GM23338 (cell line): ENCODE measurements around the gene RGL1.

Experiments
- CREB1 ChIP-seq: fragments of 250-450 bp; sonication (Bioruptor Pico); IDR thresholded peaks from 2 replicates; pipeline ENCODE4 v1.5.0; 2020; ENCODE audit warnings: low read depth, mild to moderate bottlenecking, moderate library complexity
- EZH2 ChIP-seq: fragments of 200-600 bp; sonication (generic); IDR thresholded peaks from one replicate; pipeline ENCODE4 v1.8.0; 2017; ENCODE audit warnings: antibody characterized with exemption, mild to moderate bottlenecking, low read depth; ENCODE audit not compliant: unreplicated experiment
- EZH2phosphoT487 ChIP-seq: fragments of 200-600 bp; sonication (generic); IDR thresholded peaks from one replicate; pipeline ENCODE4 v1.8.1; 2018; ENCODE audit warnings: antibody characterized with exemption; ENCODE audit not compliant: unreplicated experiment
- JUNB ChIP-seq: IDR thresholded peaks from one replicate; pipeline ENCODE4 v1.6.1; 2016; ENCODE audit warnings: antibody characterized with exemption; ENCODE audit not compliant: unreplicated experiment
- NANOG ChIP-seq: IDR thresholded peaks from 2 replicates; pipeline ENCODE4 v1.6.1; 2016; ENCODE audit warnings: antibody characterized with exemption, borderline replicate concordance
- POLR2AphosphoS5 ChIP-seq: IDR thresholded peaks from 2 replicates; pipeline ENCODE4 v1.6.1; 2016; ENCODE audit warnings: antibody characterized with exemption, low read depth
- ZNF114 ChIP-seq: fragments of 250-450 bp; sonication (Bioruptor Pico); IDR thresholded peaks from 2 replicates; pipeline ENCODE4 v1.5.0; 2020; ENCODE audit warnings: mild to moderate bottlenecking, moderate library complexity
- ZNF331 ChIP-seq: fragments of 250-450 bp; sonication (Bioruptor Pico); IDR thresholded peaks from 2 replicates; pipeline ENCODE4 v1.5.0; 2020; ENCODE audit warnings: low read depth, mild to moderate bottlenecking, moderate library complexity
- TF ChIP-seq, protein P1 (sequence below), 2 experiments: fragments of 200-600 bp in 1 of 2; sonication (generic) in 1 of 2; conservative IDR thresholded peaks; 2 replicates each; pipeline versions ENCODE4 v1.5.1 to v1.6.1; 2016 to 2017; ENCODE audit warnings: antibody characterized with exemption in 2 of 2, low read depth in 2 of 2, mild to moderate bottlenecking in 2 of 2, moderate library complexity in 1 of 2
- TF ChIP-seq, protein P2 (sequence below): IDR thresholded peaks from one replicate; pipeline ENCODE4 v1.6.1; 2018; ENCODE audit warnings: antibody characterized with exemption; ENCODE audit not compliant: unreplicated experiment

GRCh38 chr1:183957216-183957830, 152.4 kb downstream of the RGL1 start:
- TF ChIP-seq EZH2phosphoT487 (no peak), POLR2AphosphoS5 (no peak), EZH2 (no peak), CREB1 (no peak), ZNF114 (no peak), JUNB (no peak), ZNF331 (CRISPR knock-in tag) (no peak), NANOG (no peak)
- TF ChIP-seq, protein P1, sequence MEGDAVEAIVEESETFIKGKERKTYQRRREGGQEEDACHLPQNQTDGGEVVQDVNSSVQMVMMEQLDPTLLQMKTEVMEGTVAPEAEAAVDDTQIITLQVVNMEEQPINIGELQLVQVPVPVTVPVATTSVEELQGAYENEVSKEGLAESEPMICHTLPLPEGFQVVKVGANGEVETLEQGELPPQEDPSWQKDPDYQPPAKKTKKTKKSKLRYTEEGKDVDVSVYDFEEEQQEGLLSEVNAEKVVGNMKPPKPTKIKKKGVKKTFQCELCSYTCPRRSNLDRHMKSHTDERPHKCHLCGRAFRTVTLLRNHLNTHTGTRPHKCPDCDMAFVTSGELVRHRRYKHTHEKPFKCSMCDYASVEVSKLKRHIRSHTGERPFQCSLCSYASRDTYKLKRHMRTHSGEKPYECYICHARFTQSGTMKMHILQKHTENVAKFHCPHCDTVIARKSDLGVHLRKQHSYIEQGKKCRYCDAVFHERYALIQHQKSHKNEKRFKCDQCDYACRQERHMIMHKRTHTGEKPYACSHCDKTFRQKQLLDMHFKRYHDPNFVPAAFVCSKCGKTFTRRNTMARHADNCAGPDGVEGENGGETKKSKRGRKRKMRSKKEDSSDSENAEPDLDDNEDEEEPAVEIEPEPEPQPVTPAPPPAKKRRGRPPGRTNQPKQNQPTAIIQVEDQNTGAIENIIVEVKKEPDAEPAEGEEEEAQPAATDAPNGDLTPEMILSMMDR (conservative IDR thresholded peaks at IDR 0.05; ENCODE audit: low read depth in 2 of 2), result no peak
- TF ChIP-seq, protein P2, sequence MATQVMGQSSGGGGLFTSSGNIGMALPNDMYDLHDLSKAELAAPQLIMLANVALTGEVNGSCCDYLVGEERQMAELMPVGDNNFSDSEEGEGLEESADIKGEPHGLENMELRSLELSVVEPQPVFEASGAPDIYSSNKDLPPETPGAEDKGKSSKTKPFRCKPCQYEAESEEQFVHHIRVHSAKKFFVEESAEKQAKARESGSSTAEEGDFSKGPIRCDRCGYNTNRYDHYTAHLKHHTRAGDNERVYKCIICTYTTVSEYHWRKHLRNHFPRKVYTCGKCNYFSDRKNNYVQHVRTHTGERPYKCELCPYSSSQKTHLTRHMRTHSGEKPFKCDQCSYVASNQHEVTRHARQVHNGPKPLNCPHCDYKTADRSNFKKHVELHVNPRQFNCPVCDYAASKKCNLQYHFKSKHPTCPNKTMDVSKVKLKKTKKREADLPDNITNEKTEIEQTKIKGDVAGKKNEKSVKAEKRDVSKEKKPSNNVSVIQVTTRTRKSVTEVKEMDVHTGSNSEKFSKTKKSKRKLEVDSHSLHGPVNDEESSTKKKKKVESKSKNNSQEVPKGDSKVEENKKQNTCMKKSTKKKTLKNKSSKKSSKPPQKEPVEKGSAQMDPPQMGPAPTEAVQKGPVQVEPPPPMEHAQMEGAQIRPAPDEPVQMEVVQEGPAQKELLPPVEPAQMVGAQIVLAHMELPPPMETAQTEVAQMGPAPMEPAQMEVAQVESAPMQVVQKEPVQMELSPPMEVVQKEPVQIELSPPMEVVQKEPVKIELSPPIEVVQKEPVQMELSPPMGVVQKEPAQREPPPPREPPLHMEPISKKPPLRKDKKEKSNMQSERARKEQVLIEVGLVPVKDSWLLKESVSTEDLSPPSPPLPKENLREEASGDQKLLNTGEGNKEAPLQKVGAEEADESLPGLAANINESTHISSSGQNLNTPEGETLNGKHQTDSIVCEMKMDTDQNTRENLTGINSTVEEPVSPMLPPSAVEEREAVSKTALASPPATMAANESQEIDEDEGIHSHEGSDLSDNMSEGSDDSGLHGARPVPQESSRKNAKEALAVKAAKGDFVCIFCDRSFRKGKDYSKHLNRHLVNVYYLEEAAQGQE, result no peak
